ENCODE data around the gene C19orf67. TPM values are rescaled to one million over a fixed set of nuclear protein-coding genes. Genes with fewer than 3 reads are reported as not detected.
A peak's percentile ranks its signal among the peaks of the same experiment; 100 is the strongest.

The C19orf67 gene
- total and polyA plus RNA-seq, 2 of the 13 experiments (the other 11 are each of a cell fraction or from before 2014, with no cell fraction given) = 0.11 to 0.32 TPM

DNA sequence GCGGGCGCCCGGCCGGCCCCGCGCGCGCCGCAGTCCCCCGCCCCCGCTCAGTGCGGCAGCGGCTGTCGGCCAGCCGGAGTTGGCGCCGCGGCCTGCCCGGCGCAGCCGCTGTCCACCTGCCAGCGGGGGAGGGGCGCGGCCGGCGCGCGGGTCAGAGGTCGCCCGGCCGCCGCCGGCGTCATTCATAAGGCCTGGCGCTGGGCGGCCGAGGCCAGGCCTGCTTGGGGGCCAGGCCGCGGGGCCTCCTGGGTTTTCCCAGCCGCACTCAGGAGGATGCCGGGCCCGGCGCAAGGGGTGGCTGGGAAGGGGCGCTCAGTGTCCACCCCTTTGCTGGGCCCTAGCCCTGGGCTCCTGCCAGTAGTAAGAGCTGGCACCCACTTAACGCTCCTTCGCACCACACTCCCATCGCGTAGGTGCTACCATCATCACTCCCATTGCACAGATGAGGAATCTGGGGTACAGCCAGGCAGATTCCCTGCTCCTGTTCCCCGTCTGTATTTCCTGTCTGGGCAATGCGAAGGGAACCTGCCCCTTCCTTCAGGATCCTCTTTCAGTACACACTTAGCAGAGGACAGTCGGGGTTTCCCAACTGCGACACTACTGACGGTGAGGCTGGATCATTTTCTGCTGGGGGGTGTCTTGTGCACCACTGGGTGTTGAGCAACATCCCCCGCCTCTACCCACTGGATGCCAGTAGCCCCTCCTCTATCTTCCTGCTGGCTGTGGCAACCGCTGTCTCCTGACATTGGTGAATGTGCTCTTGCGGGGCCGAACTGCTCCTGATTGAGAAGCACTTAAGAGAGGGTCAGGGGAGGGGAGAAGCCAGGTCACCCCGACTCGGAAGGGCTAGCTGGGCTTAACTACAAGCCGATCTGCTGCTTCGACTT lies 32.8 kb upstream of the C19orf67 start (continued):
- TF ChIP-seq NFAT5 (CRISPR knock-in tag; IDR thresholded peaks at IDR 0.05) = peak; percentile 29; the same call in 1 of the 2 replicates
- TF ChIP-seq, protein P1, sequence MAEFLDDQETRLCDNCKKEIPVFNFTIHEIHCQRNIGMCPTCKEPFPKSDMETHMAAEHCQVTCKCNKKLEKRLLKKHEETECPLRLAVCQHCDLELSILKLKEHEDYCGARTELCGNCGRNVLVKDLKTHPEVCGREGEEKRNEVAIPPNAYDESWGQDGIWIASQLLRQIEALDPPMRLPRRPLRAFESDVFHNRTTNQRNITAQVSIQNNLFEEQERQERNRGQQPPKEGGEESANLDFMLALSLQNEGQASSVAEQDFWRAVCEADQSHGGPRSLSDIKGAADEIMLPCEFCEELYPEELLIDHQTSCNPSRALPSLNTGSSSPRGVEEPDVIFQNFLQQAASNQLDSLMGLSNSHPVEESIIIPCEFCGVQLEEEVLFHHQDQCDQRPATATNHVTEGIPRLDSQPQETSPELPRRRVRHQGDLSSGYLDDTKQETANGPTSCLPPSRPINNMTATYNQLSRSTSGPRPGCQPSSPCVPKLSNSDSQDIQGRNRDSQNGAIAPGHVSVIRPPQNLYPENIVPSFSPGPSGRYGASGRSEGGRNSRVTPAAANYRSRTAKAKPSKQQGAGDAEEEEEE (CRISPR knock-in tag; IDR thresholded peaks at IDR 0.05; ENCODE audit: borderline replicate concordance) = 0 out of 2 replicates have a peak, but pooled peaks have one; percentile 75
- TF ChIP-seq NR2C2 (CRISPR knock-in tag; IDR thresholded peaks at IDR 0.05; ENCODE audit: borderline replicate concordance) = peak; percentile 96
- TF ChIP-seq TBX2 (CRISPR knock-in tag; IDR thresholded peaks at IDR 0.05; ENCODE audit: borderline replicate concordance) = peak; percentile 32; the same call in 1 of the 2 replicates
- TF ChIP-seq, protein P2, sequence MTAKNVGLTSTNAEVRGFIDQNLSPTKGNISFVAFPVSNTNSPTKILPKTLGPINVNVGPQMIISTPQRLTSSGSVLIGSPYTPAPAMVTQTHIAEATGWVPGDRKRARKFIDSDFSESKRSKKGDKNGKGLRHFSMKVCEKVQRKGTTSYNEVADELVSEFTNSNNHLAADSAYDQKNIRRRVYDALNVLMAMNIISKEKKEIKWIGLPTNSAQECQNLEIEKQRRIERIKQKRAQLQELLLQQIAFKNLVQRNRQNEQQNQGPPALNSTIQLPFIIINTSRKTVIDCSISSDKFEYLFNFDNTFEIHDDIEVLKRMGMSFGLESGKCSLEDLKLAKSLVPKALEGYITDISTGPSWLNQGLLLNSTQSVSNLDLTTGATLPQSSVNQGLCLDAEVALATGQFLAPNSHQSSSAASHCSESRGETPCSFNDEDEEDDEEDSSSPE (CRISPR knock-in tag; IDR thresholded peaks at IDR 0.05) = no peak
- TF ChIP-seq ZNF720 (CRISPR knock-in tag; IDR thresholded peaks at IDR 0.05) = no peak
- TF ChIP-seq ZNF775 (CRISPR knock-in tag; IDR thresholded peaks at IDR 0.05; ENCODE audit: borderline replicate concordance) = no peak
- TF ChIP-seq SIN3B (IDR thresholded peaks at IDR 0.05; ENCODE audit: low read length) = no peak
- TF ChIP-seq ZNF891 (CRISPR knock-in tag; IDR thresholded peaks at IDR 0.05) = peak; percentile 67; the same call in 1 of the 2 replicates
- TF ChIP-seq ZNF501 (CRISPR knock-in tag; IDR thresholded peaks at IDR 0.05) = peak; percentile 34; the same call in 1 of the 2 replicates
- no peak for TF ChIP-seq ZNF672 (CRISPR knock-in tag; IDR thresholded peaks at IDR 0.05)
